Esophagus muscularis mucosa (tissue), 3 donors: ENCODE data around the gene POU4F3.

Experiments
- CTCF ChIP-seq, 3 experiments: fragments of 200-600 bp in 2 of 3; fragments of 450-650 bp in 1 of 3; sonication (generic) in 2 of 3; IDR thresholded peaks; one replicate each; pipeline ENCODE4 v1.5.1; 2017 to 2019; ENCODE audit warnings: antibody characterized with exemption in 3 of 3, mild to moderate bottlenecking in 2 of 3, moderate library complexity in 1 of 3
- POLR2AphosphoS5 ChIP-seq, 2 donors: sonication (generic); formaldehyde crosslinking; IDR thresholded peaks; one replicate each; pipeline ENCODE4 v1.6.1; 2017; ENCODE audit warnings: antibody characterized with exemption in 2 of 2

- no peak for TF ChIP-seq POLR2AphosphoS5 (IDR thresholded peaks at IDR 0.05)
- no peak for TF ChIP-seq CTCF (IDR thresholded peaks at IDR 0.05)
Measured at GRCh38 chr5:146363161-146363874, 24.7 kb downstream of the POU4F3 start.
